Naive B cell (primary cell): ENCODE results near the gene CST5. TPM values are rescaled to one million over a fixed set of nuclear protein-coding genes. Genes with fewer than 3 reads are reported as not detected.

Experiments used
- ATAC-seq, 2 donors: fragments of 150-1000 bp; cut with Tn5 transposase; 2 replicates each; pipeline ENCODE4 v1.10.0; 2021; ENCODE audit warnings: low read depth in 2 of 2, mild to moderate bottlenecking in 2 of 2, moderate library complexity in 2 of 2
- DNase-seq: peaks from one replicate; pipeline ENCODE4 v3.0.0; 2022
- H3K27ac Mint-ChIP-seq, 6 donors: one replicate each; pipeline ENCODE4 v1.8.0; 2020 to 2022; ENCODE audit warnings: mild to moderate bottlenecking in 6 of 6, mixed read lengths in 6 of 6, moderate library complexity in 5 of 6, inconsistent platforms in 2 of 6
- H3K27me3 Mint-ChIP-seq, 3 donors: one replicate each; pipeline ENCODE4 v1.8.0; 2021 to 2022; ENCODE audit warnings: mixed read lengths in 3 of 3, mild to moderate bottlenecking in 1 of 3
- H3K36me3 Mint-ChIP-seq, 2 donors: one replicate each; pipeline ENCODE4 v1.8.0; 2020 to 2022; ENCODE audit warnings: mixed read lengths in 2 of 2, inconsistent platforms in 1 of 2, mild to moderate bottlenecking in 1 of 2
- H3K4me1 Mint-ChIP-seq, 3 donors: one replicate each; pipeline ENCODE4 v1.8.0; 2020 to 2022; ENCODE audit warnings: mixed read lengths in 3 of 3, inconsistent platforms in 1 of 3, mild to moderate bottlenecking in 1 of 3, moderate library complexity in 1 of 3
- H3K4me3 Mint-ChIP-seq, 8 donors: one replicate each; pipeline ENCODE4 v1.8.0; 2020 to 2022; ENCODE audit warnings: mild to moderate bottlenecking in 8 of 8, mixed read lengths in 8 of 8, moderate library complexity in 8 of 8, inconsistent platforms in 2 of 8
- H3K9me3 Mint-ChIP-seq, 7 donors: one replicate each; pipeline ENCODE4 v1.8.0; 2020 to 2022; ENCODE audit warnings: mixed read lengths in 7 of 7, mild to moderate bottlenecking in 5 of 7, inconsistent platforms in 2 of 7, moderate library complexity in 1 of 7
- polyA plus RNA-seq, 6 donors: library from polyadenylated mRNA; unstranded; fragments of 300-500 nt; fragmentation: Illumina TruSeq; gene quantifications; one replicate each; pipeline ENCODE4 v1.2.3, GENCODE V29; 2021; ENCODE audit warnings: low read depth in 6 of 6

Gene CST5
- polyA plus RNA-seq = not detected

GRCh38 chr20:23879328-23879798 lies at the start of gene CST5:
TSS of gene CST5 (minus strand) at chr20:23879748. CDS start at chr20:23879676, 72 bp downstream.
- Mint-ChIP-seq H3K4me3 (peak within 1 kb of the TSS in 1 of 8 donors; percentile 16), H3K9me3 (no peaks in the 10 kb centered on the region), H3K4me1 (peaks cover 0 to 5% (median 3%) of the 10 kb centered on the region in 3 donors), H3K27me3 (no peaks in the 10 kb centered on the region), H3K36me3 (no peaks in the 10 kb centered on the region), H3K27ac (no peak within 1 kb of the TSS)
- DNase-seq (no peak), ATAC-seq (no peak)

- no peak overlapping the region for H3K4me3 Mint-ChIP-seq
- peaks cover 0 to 7% of the 10 kb centered on the region in 2 donors for H3K36me3 Mint-ChIP-seq
- peaks cover 0 to 11% (median 3%) of the 10 kb centered on the region in 7 donors for H3K9me3 Mint-ChIP-seq
- peaks cover 0 to 15% (median 11%) of the 10 kb centered on the region in 3 donors for H3K27me3 Mint-ChIP-seq
- DNase-seq (no peak), ATAC-seq (no peak)
- no peak overlapping the region for H3K27ac Mint-ChIP-seq
- H3K4me1 Mint-ChIP-seq = no peaks in the 10 kb centered on the region
Measured at GRCh38 chr20:23928788-23929187, 49.2 kb upstream of the CST5 start.

- Mint-ChIP-seq H3K4me1 (no peaks in the 10 kb centered on the region), H3K27ac (peak overlapping the region in 1 of 6 donors; percentile 85), H3K4me3 (no peak overlapping the region), H3K9me3 (peaks cover 0 to 11% (median 3%) of the 10 kb centered on the region in 7 donors), H3K27me3 (peaks cover 0 to 15% (median 11%) of the 10 kb centered on the region in 3 donors), H3K36me3 (peaks cover 0 to 7% of the 10 kb centered on the region in 2 donors)
- no peak for ATAC-seq
- DNase-seq = no peak
Measured at GRCh38 chr20:23928353-23928752, 48.8 kb upstream of the CST5 start.

- no peak for ATAC-seq
- Mint-ChIP-seq H3K27ac (no peak overlapping the region), H3K4me1 (no peaks in the 10 kb centered on the region), H3K4me3 (no peak overlapping the region), H3K27me3 (peaks cover 0 to 19% (median 15%) of the 10 kb centered on the region in 3 donors), H3K36me3 (peaks cover 0 to 7% of the 10 kb centered on the region in 2 donors), H3K9me3 (peaks cover 0 to 11% (median 3%) of the 10 kb centered on the region in 7 donors)
- no peak for DNase-seq
Measured at GRCh38 chr20:23926944-23927872, 47.7 kb upstream of the CST5 start.

GRCh38 chr20:23926526-23926880 lies 47.0 kb upstream of the CST5 start:
- peaks cover 0 to 11% (median 3%) of the 10 kb centered on the region in 7 donors for H3K9me3 Mint-ChIP-seq
- H3K4me1 Mint-ChIP-seq = no peaks in the 10 kb centered on the region
- H3K27ac Mint-ChIP-seq = no peak overlapping the region
- no peak for ATAC-seq
- peaks cover 0 to 23% (median 15%) of the 10 kb centered on the region in 3 donors for H3K27me3 Mint-ChIP-seq
- no peak for DNase-seq
- H3K4me3 Mint-ChIP-seq = no peak overlapping the region
- peaks cover 0 to 7% of the 10 kb centered on the region in 2 donors for H3K36me3 Mint-ChIP-seq

- no peak overlapping the region for H3K4me3 Mint-ChIP-seq
- H3K9me3 Mint-ChIP-seq = peaks cover 0 to 11% (median 3%) of the 10 kb centered on the region in 7 donors
- no peaks in the 10 kb centered on the region for H3K4me1 Mint-ChIP-seq
- H3K36me3 Mint-ChIP-seq = peaks cover 0 to 7% of the 10 kb centered on the region in 2 donors
- ATAC-seq (no peak), DNase-seq (no peak)
- H3K27me3 Mint-ChIP-seq = peaks cover 0 to 23% (median 15%) of the 10 kb centered on the region in 3 donors
- no peak overlapping the region for H3K27ac Mint-ChIP-seq
Measured at GRCh38 chr20:23925789-23926525, 46.4 kb upstream of the CST5 start.

GRCh38 chr20:23924751-23925150 lies 45.2 kb upstream of the CST5 start:
- no peak for DNase-seq
- no peak for ATAC-seq
- Mint-ChIP-seq H3K4me1 (no peaks in the 10 kb centered on the region), H3K9me3 (peaks cover 0 to under 1% (median 0%) of the 10 kb centered on the region in 7 donors), H3K27me3 (peaks cover 0 to 18% (median 3%) of the 10 kb centered on the region in 3 donors), H3K4me3 (no peak overlapping the region), H3K36me3 (peaks cover 0 to under 1% of the 10 kb centered on the region in 2 donors), H3K27ac (peak overlapping the region in 1 of 6 donors; percentile 80)

GRCh38 chr20:23923891-23924435 lies 44.4 kb upstream of the CST5 start:
- Mint-ChIP-seq H3K27me3 (peaks cover 0 to 12% (median 0%) of the 10 kb centered on the region in 3 donors), H3K4me3 (no peak overlapping the region), H3K36me3 (no peaks in the 10 kb centered on the region), H3K9me3 (no peaks in the 10 kb centered on the region), H3K4me1 (no peaks in the 10 kb centered on the region), H3K27ac (no peak overlapping the region)
- no peak for ATAC-seq
- no peak for DNase-seq

- Mint-ChIP-seq H3K27me3 (peaks cover 0 to 12% (median 0%) of the 10 kb centered on the region in 3 donors), H3K27ac (no peak overlapping the region), H3K4me3 (no peak overlapping the region), H3K36me3 (no peaks in the 10 kb centered on the region), H3K9me3 (no peaks in the 10 kb centered on the region), H3K4me1 (no peaks in the 10 kb centered on the region)
- DNase-seq (no peak), ATAC-seq (no peak)
Measured at GRCh38 chr20:23923311-23923710, 43.8 kb upstream of the CST5 start.

GRCh38 chr20:23920408-23921325 lies 41.1 kb upstream of the CST5 start:
- H3K4me1 Mint-ChIP-seq = no peaks in the 10 kb centered on the region
- no peaks in the 10 kb centered on the region for H3K9me3 Mint-ChIP-seq
- DNase-seq (no peak), ATAC-seq (no peak)
- no peaks in the 10 kb centered on the region for H3K36me3 Mint-ChIP-seq
- peaks cover 0 to 12% (median 0%) of the 10 kb centered on the region in 3 donors for H3K27me3 Mint-ChIP-seq
- H3K4me3 Mint-ChIP-seq = no peak overlapping the region
- no peak overlapping the region for H3K27ac Mint-ChIP-seq

GRCh38 chr20:23918896-23919295 lies 39.3 kb upstream of the CST5 start:
- Mint-ChIP-seq H3K9me3 (peaks cover 0 to under 1% (median 0%) of the 10 kb centered on the region in 7 donors), H3K4me3 (peak overlapping the region in 1 of 8 donors; percentile 42), H3K27ac (no peak overlapping the region), H3K4me1 (no peaks in the 10 kb centered on the region), H3K36me3 (no peaks in the 10 kb centered on the region), H3K27me3 (peaks cover 0 to 12% (median 7%) of the 10 kb centered on the region in 3 donors)
- DNase-seq (no peak), ATAC-seq (no peak)

- peak overlapping the region in 1 of 8 donors; percentile 42 for H3K4me3 Mint-ChIP-seq
- DNase-seq (no peak), ATAC-seq (no peak)
- H3K36me3 Mint-ChIP-seq = no peaks in the 10 kb centered on the region
- H3K27ac Mint-ChIP-seq = no peak overlapping the region
- no peaks in the 10 kb centered on the region for H3K4me1 Mint-ChIP-seq
- peaks cover 0 to 4% (median 0%) of the 10 kb centered on the region in 7 donors for H3K9me3 Mint-ChIP-seq
- H3K27me3 Mint-ChIP-seq = peaks cover 3 to 12% (median 12%) of the 10 kb centered on the region in 3 donors
Measured at GRCh38 chr20:23918101-23918862, 38.7 kb upstream of the CST5 start.
